22Rv1 (cell line): ENCODE results near the gene NXPE3.

Experiments used
- H3K27ac ChIP-seq: fragments of 450-650 bp; 2 replicates; pipeline ENCODE4 v1.5.1; 2017
- ZFX ChIP-seq: fragments of 450-650 bp; IDR thresholded peaks from 2 replicates; pipeline ENCODE4 v1.6.1; 2017; ENCODE audit warnings: antibody characterized with exemption, borderline replicate concordance
- TF ChIP-seq, protein P1 (sequence below): fragments of 450-650 bp; IDR thresholded peaks from 2 replicates; pipeline ENCODE4 v1.5.1; 2017; ENCODE audit warnings: mild to moderate bottlenecking

NXPE3 gene

DNA sequence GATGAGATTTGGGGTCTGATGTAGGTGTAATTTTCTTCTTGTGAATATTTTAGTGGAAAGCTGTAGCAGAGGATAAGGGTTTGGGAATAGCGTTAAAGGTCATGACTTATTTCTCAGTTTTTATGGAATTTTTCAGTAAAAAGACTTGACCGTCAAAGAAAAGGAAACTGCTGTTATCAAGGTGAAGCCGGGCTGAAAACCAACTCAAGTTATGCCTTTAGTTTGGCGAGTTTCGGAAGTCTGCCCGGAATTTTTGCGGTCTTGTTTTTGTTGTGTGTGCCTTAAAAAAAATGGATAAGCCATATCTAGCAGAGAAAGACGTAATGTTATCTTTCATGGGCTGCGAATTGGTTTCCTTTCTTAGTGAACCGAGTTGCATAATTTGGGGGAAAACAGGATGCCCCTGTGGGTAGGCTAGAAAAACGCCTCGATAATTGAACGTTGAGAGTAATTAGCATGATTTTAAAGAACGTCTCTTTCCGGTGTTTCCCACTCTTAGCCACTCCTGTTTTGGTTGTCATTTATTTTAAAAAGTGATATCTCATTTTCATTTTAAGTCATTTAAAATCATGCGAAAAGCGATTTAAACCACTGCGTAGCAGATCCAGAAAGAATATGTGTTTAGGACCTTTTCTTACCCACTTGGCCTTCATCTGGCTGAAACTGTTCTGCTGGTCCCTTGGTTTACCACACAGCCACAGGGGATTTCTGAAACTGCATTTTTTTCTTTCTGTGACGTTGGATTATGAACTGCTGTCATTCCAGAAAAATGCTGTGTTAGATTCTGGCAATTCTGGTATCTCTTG is 71.4 kb downstream of the NXPE3 start:
- TF ChIP-seq ZFX = no peak
- TF ChIP-seq, protein P1, sequence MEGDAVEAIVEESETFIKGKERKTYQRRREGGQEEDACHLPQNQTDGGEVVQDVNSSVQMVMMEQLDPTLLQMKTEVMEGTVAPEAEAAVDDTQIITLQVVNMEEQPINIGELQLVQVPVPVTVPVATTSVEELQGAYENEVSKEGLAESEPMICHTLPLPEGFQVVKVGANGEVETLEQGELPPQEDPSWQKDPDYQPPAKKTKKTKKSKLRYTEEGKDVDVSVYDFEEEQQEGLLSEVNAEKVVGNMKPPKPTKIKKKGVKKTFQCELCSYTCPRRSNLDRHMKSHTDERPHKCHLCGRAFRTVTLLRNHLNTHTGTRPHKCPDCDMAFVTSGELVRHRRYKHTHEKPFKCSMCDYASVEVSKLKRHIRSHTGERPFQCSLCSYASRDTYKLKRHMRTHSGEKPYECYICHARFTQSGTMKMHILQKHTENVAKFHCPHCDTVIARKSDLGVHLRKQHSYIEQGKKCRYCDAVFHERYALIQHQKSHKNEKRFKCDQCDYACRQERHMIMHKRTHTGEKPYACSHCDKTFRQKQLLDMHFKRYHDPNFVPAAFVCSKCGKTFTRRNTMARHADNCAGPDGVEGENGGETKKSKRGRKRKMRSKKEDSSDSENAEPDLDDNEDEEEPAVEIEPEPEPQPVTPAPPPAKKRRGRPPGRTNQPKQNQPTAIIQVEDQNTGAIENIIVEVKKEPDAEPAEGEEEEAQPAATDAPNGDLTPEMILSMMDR = no peak
- H3K27ac ChIP-seq = peak overlapping the region; percentile 97

DNA sequence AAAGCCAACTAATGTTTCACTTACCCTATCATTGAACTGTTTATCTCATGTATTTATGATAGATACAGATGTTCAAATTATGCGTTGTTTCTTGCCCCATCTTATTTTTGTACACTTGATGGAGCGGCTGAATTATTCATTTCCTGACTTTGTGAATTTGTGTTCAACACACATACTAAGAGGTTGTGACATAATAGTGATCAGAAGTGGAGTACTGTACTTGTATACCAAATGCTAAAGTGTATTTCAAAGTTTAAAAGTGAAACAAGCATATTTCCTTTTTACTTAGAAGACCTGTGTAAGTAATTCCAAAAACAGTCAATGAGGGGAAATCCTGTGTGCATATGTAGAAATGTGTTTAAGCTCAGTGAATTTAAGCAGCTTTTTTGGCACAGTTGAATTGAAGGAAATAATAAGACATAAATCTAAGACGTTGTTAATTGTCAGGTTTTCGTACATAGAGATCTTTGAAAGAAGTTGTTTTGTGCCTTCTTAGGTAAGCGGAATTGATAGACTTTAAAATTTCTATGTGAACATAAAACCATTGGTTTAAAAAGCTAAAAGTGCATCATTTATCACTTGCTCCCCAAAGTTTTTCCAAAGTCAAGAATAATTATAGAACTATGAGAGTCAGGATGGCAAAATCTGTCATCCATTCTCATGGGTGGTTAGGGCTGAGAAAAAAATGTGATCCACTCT is 72.2 kb downstream of the NXPE3 start:
- TF ChIP-seq, protein P1 = no peak
- TF ChIP-seq ZFX = no peak

DNA sequence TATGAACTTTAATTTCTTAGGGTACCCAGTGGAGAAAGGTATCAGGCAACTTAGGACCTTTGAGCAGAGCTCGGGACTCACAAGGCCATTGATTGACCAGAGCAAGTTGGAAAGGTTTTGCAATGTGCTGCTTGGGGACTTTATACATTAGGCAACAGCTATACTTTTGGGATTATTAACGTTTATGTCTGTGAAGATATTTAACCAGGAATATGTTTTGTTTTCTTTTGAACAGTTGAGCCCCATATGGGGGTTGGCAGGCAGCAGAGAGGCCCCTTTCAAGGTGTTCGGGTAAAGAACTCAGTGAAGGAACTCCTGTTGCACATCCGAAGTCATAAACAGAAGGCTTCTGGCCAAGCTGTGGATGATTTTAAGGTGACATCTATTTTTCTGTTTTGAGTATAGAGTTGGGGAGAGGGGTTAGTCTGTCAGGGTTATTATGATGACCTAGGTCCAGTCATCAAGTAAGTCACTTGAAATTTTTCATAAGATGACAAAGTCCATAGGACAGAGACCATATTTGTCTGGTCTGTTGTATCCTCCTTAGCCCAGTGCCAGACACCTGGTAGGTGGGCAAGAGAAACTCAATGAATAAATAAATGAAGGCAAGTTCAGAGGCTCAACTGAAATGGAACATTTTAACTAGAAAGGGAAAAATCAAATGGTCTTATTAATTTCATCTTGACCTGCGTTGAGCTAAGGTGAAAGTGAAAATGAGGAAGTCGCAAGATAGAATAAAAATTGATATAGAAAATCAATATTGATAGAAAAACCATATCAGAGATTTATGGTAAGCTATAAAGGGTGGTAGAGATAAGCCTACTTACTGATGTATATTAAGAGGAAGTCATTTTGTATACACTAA is 73.1 kb downstream of the NXPE3 start:
- peak overlapping the region; percentile 97 for H3K27ac ChIP-seq
- TF ChIP-seq ZFX = no peak
- TF ChIP-seq, protein P1 = no peak

More for the DNA sequence above, 72.2 kb downstream of the NXPE3 start:
- H3K27ac ChIP-seq = peak overlapping the region; percentile 97

DNA sequence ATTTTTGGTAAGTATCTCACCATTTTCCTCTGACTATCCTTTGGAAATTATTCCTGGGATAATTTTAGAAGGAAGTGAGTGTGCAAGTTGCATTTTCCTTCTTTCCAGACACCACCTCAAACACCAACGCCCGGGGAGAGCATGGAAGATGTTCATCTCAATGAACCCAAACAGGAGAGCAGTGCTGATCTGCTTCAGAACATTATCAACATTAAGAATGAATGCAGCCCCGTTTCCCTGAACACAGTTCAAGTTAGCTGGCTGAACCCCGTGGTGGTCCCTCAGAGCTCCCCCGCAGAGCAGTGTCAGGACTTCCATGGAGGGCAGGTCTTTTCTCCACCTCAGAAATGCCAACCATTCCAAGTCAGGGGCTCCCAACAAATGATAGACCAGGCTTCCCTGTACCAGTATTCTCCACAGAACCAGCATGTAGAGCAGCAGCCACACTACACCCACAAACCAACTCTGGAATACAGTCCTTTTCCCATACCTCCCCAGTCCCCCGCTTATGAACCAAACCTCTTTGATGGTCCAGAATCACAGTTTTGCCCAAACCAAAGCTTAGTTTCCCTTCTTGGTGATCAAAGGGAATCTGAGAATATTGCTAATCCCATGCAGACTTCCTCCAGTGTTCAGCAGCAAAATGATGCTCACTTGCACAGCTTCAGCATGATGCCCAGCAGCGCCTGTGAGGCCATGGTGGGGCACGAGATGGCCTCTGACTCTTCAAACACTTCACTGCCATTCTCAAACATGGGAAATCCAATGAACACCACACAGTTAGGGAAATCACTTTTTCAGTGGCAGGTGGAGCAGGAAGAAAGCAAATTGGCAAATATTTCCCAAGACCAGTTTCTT is 74.2 kb downstream of the NXPE3 start:
- H3K27ac ChIP-seq = peak overlapping the region; percentile 97
- TF ChIP-seq ZFX = no peak
- TF ChIP-seq, protein P1 = no peak

DNA sequence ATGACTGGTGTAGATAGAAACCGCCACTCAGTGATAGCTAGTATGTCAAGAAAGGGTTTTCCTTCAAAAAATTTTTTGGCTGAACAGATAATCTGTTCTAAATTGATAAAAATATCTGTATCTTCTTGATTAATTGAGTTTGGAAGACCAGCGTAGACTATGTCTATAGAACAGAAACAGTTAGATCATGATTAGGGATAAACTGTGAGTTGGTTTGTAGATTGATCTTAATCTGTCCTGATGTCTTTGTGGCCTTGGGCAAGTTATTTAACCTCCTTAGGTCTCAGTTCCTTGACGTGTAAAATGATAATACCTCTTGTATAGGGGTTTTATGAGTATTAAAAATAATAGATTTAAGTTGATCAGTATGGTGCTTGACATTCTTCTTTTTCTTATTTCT is 75.0 kb downstream of the NXPE3 start:
- TF ChIP-seq ZFX = no peak
- TF ChIP-seq, protein P1 = no peak
- peak overlapping the region; percentile 97 for H3K27ac ChIP-seq

DNA sequence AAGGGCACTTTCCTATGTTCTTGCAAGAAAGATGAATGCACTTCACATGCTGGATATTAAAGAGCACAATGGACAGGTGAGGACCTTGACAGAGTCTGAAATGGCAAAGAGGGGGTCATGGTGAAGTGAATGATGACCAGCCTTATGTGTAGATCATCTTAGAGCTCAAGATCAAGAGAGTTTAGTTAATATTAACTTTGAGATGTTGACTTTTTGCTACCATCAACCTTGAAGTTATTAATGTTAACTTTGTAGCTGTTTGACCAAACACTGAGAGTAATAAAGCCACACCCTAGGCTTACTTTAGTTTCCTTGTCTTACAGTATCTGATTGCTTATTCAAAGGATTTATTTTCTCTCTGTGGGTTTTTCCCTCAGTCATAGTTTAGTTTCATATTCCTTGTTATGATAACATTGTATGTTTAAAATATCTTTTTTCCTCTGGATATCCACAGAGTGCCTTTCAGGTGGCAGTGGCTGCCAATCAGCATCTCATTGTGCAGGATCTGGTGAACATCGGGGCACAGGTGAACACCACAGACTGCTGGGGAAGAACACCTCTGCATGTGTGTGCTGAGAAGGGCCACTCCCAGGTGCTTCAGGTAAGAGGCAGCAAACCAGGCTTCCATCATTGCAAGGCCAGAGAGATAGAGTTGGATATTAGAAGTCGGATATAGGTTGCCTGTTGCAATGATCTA is 75.7 kb downstream of the NXPE3 start:
- H3K27ac ChIP-seq = peak overlapping the region; percentile 97
- no peak for TF ChIP-seq ZFX
- TF ChIP-seq, protein P1 = no peak
